K562 (cell line): ENCODE measurements around the gene KRT83. TPM values are rescaled to one million over a fixed set of nuclear protein-coding genes. Genes with fewer than 3 reads are reported as not detected.

Source experiments
- ATAC-seq: fragments of 200-7000 bp; cut with Tn5 transposase; 3 replicates; pipeline ENCODE4 v1.9.1; 2020; ENCODE audit warnings: moderate library complexity
- BruUV-seq: library from RNA; stranded (reverse); fragments of 400-500 nt; replicated peaks from 2 replicates; lab custom pipeline; 2021; lab: Mats Ljungman, UMichigan
- CTCF ChIA-PET: fragments of 300-600 bp; formaldehyde crosslinking; extraction: SDS; loops from one replicate; lab custom pipeline; 2021; ENCODE audit warnings: low intra/inter-chr PET ratio; lab: Yijun Ruan, JAX
- POLR2A ChIA-PET: fragments of 300-600, 350-650 bp; sonication (Branson Sonifier 250); formaldehyde crosslinking; extraction: SDS; loops from one replicate; lab custom pipeline; 2021; ENCODE audit warnings: antibody characterized with exemption, inconsistent platforms; lab: Yijun Ruan, JAX
- DNase-seq, 4 experiments: peaks; one replicate each; pipeline versions ENCODE4 v3.0.0 to v3.0.0-alpha.2; 2011 to 2018; ENCODE audit warnings: low spot score in 3 of 4, mixed read lengths in 3 of 4; ENCODE audit errors: extremely low read depth in 1 of 4
- FAIRE-seq: peaks from 2 replicates; lab custom pipeline; 2011; peaks lifted over from hg19 to GRCh38; lab: Jason Lieb, UNC
- H2AFZ ChIP-seq: 2 replicates; pipeline ENCODE4 v1.6.0; 2011; ENCODE audit warnings: low read depth, low read length, control low read depth, inconsistent platforms
- H3K27ac ChIP-seq: fragments of 200-600 bp; 3 replicates; pipeline ENCODE4 v1.8.0; 2011; ENCODE audit warnings: low read depth, mild to moderate bottlenecking, control low read depth, inconsistent platforms, low read length, moderate library complexity, mixed read lengths; ENCODE audit errors: extremely low read depth
- H3K27me3 ChIP-seq, 2 experiments: fragments of 300-600 bp in 1 of 2; 2 replicates in 1 of 2; 3 replicates in 1 of 2; pipeline versions ENCODE4 v1.6.0 to v1.8.0; 2011; ENCODE audit warnings: inconsistent platforms in 2 of 2, low read length in 2 of 2, mild to moderate bottlenecking in 1 of 2, mixed read lengths in 1 of 2, moderate library complexity in 1 of 2; ENCODE audit not compliant: control insufficient read depth in 2 of 2, insufficient read depth in 2 of 2
- H3K36me3 ChIP-seq: fragments of 300-600 bp; 3 replicates; pipeline ENCODE4 v1.8.0; 2011; ENCODE audit warnings: mild to moderate bottlenecking, low read length, inconsistent platforms; ENCODE audit not compliant: control insufficient read depth, insufficient read depth
- H3K4me1 ChIP-seq, 2 experiments: fragments of 200-600 bp in 1 of 2; replicated peaks in 1 of 2; 2 replicates in 1 of 2; 3 replicates in 1 of 2; pipeline versions ENCODE4 v1.5.1 to v1.8.0; 2011; ENCODE audit warnings: inconsistent platforms in 2 of 2, low read length in 2 of 2, mild to moderate bottlenecking in 1 of 2, mixed read lengths in 1 of 2, moderate library complexity in 1 of 2; ENCODE audit not compliant: control insufficient read depth in 2 of 2, insufficient read depth in 2 of 2
- H3K4me2 ChIP-seq: 2 replicates; pipeline ENCODE4 v1.6.1; 2011; ENCODE audit warnings: low read length, control low read depth, inconsistent platforms, mixed read lengths; ENCODE audit not compliant: insufficient read depth
- H3K4me3 ChIP-seq: fragments of 200-600 bp; sonication (generic), shearing (Covaris generic); 2 replicates; pipeline ENCODE4 v1.5.1; 2016; ENCODE audit warnings: control low read depth, inconsistent platforms
- H3K79me2 ChIP-seq: fragments of 200-600 bp; 3 replicates; pipeline ENCODE4 v1.8.0; 2011; ENCODE audit warnings: low read length, inconsistent platforms; ENCODE audit not compliant: control insufficient read depth, insufficient read depth
- H3K9ac ChIP-seq, 2 experiments: 2 replicates each; pipeline versions ENCODE4 v1.6.0 to v1.6.1; 2011; ENCODE audit warnings: low read depth in 2 of 2, low read length in 2 of 2, control low read depth in 1 of 2, inconsistent platforms in 1 of 2, mild to moderate bottlenecking in 1 of 2, mixed read lengths in 1 of 2; ENCODE audit not compliant: insufficient read depth in 1 of 2
- H3K9me1 ChIP-seq: one replicate; pipeline ENCODE4 v1.6.0; 2011; ENCODE audit warnings: inconsistent platforms, mild to moderate bottlenecking, low read length, moderate library complexity; ENCODE audit not compliant: control insufficient read depth, insufficient read depth
- H3K9me3 ChIP-seq: replicated peaks from 2 replicates; pipeline ENCODE4 v1.5.1; 2011; ENCODE audit warnings: low read depth, low read length, inconsistent platforms; ENCODE audit not compliant: control insufficient read depth, insufficient read depth
- H4K20me1 ChIP-seq: replicated peaks from 2 replicates; pipeline ENCODE4 v1.6.1; 2011; ENCODE audit warnings: low read length, inconsistent platforms, mixed read lengths; ENCODE audit not compliant: control insufficient read depth, insufficient read depth
- BRF1 ChIP-seq: IDR thresholded peaks from 3 replicates; pipeline ENCODE4 v1.6.1; 2011; ENCODE audit warnings: borderline replicate concordance, mild to moderate bottlenecking; ENCODE audit not compliant: insufficient read length; ENCODE audit errors: extremely low read depth
- E2F3 ChIP-seq: fragments of 250-450 bp; sonication (Bioruptor Pico); IDR thresholded peaks from 2 replicates; pipeline ENCODE4 v1.4.0; 2020; ENCODE audit warnings: mild to moderate bottlenecking
- KLF1 ChIP-seq: fragments of 450-650 bp; IDR thresholded peaks from 2 replicates; pipeline ENCODE4 v1.6.1; 2016; ENCODE audit warnings: missing genetic modification characterization, missing compliant biosample characterization
- NR2C2 ChIP-seq, 2 experiments: fragments of 200-800 bp in 1 of 2; sonication (Bioruptor generic) in 1 of 2; sonication (generic) in 1 of 2; formaldehyde crosslinking in 1 of 2; IDR thresholded peaks; 2 replicates each; pipeline versions ENCODE4 v1.6.1 to v1.8.0; 2016 to 2022; ENCODE audit warnings: mild to moderate bottlenecking in 1 of 2, missing compliant biosample characterization in 1 of 2, missing genetic modification characterization in 1 of 2, missing genetic modification reagents in 1 of 2
- RREB1 ChIP-seq: fragments of 250-450 bp; sonication (Bioruptor Pico); IDR thresholded peaks from 2 replicates; pipeline ENCODE4 v1.4.0; 2020
- SETDB1 ChIP-seq: IDR thresholded peaks from one replicate; pipeline ENCODE4 v1.6.1; 2012; ENCODE audit warnings: low read length, control low read depth, inconsistent platforms
- TEAD4 ChIP-seq, 2 experiments: sonication (generic) in 1 of 2; formaldehyde crosslinking in 1 of 2; IDR thresholded peaks; 2 replicates each; pipeline versions ENCODE4 v1.6.1 to v1.8.0; 2012 to 2022; ENCODE audit warnings: borderline replicate concordance in 1 of 2, inconsistent platforms in 1 of 2, low read length in 1 of 2, mild to moderate bottlenecking in 1 of 2, missing genetic modification reagents in 1 of 2
- VEZF1 ChIP-seq: fragments of 200-800 bp; sonication (Bioruptor generic); IDR thresholded peaks from 2 replicates; pipeline ENCODE4 v1.6.1; 2017; ENCODE audit warnings: missing genetic modification characterization, missing compliant biosample characterization
- ZNF76 ChIP-seq: fragments of 250-450 bp; sonication (Bioruptor Pico); IDR thresholded peaks from 2 replicates; pipeline ENCODE4 v1.4.0; 2020; ENCODE audit warnings: mild to moderate bottlenecking, moderate library complexity, borderline replicate concordance
- WGBS: fragments of 100-300 bp; shearing (Covaris generic); methylation state at CpG from one replicate; pipeline ENCODE4 v1.1.6; 2016; ENCODE audit warnings: low coverage, mixed read lengths; ENCODE audit not compliant: insufficient coverage; ENCODE audit errors: missing lambda C conversion rate; 5-methylcytosine and 5-hydroxymethylcytosine counted together
- in situ Hi-C: fragments of 300-500 bp; cut with MboI; formaldehyde crosslinking; loops from 4 replicates; pipeline ENCODE4 v1.15.0; 2018; ENCODE audit warnings: inconsistent platforms, mixed read lengths
- intact Hi-C: fragments of 100-400 bp; cut with micrococcal nuclease; formaldehyde crosslinking; loops from 2 replicates; pipeline ENCODE4 v1.14.2; 2022
- polyA plus RNA-seq, 8 experiments: library from polyadenylated mRNA; depleted of rRNA in 4 of 8; stranded (reverse) in 5 of 8; unstranded in 3 of 8; fragments of >200 nt; fragmentation: Nextera tagmentation in 2 of 8; fragmentation: Illumina TruSeq in 1 of 8; extraction: Ambion mirVana in 2 of 8; extraction: Trizol in 1 of 8; gene quantifications; 2 replicates each; pipeline versions ENCODE4 v1.2.1 to v1.2.3, GENCODE V29; 2011 to 2014; ENCODE audit warnings: inconsistent platforms in 1 of 8, missing spikeins in 1 of 8
- total RNA-seq, 7 experiments: library from RNA; depleted of rRNA in 6 of 7; stranded (reverse); fragments of >200 nt in 6 of 7; fragmentation: Illumina TruSeq in 2 of 7; extraction: Trizol in 2 of 7; gene quantifications; 2 replicates each; pipeline versions ENCODE4 v1.2.1 to v1.2.3, GENCODE V29; 2011 to 2021; ENCODE audit warnings: low replicate concordance in 1 of 7
- TF ChIP-seq, protein P1 (sequence below): fragments of 250-450 bp; sonication (Bioruptor Pico); IDR thresholded peaks from 2 replicates; pipeline ENCODE4 v1.5.0; 2020; ENCODE audit warnings: mild to moderate bottlenecking, borderline replicate concordance

The KRT83 gene
- total and polyA plus RNA-seq, 9 of the 15 experiments (the other 6 are each of a cell fraction or from before 2014, with no cell fraction given) = not detected

DNA sequence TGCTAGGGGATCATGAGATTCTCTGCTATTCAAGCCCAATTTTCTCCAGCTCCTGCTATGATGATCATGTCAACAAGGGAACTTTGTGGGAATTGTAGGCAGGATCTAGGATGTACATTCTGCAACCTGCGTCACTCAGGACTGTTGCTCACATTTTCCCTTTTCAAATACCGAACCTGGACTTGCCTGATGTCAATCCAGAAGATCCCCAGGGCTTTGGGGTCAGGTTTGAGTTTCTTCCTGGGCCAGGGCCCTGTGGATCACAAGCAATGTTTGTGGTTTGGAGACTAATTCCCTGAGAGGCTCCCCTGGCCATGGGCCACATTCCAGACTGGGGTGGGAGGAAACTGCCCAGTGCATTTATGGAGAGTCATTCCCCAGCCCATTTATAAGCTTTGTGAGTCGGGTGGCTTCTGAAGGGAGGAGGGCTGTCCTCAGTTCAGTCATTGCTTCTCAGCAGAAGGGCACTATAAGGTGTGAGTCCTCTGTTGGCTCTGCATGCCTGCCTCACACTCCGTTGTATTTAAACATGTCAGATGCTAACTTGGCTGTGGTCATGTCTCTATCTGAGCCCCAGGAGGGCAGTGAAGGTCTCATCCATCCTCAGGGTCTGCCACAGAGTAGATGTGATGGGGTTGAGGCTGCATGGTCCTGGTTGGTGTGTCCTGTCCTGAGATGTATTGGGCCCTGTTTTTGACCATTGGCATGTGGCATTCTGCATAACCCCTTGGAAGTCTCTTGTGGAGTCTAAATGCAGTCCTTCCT is 40.2 kb downstream of the KRT83 start:
- FAIRE-seq = no peak
- ATAC-seq = no peak; the same call in 1 of the 3 replicates
- peak; percentile 23 for TF ChIP-seq VEZF1 (CRISPR knock-in tag)
- TF ChIP-seq RREB1 (CRISPR knock-in tag) = peak; percentile 51; the same call in 1 of the 2 replicates
- TF ChIP-seq, protein P1, sequence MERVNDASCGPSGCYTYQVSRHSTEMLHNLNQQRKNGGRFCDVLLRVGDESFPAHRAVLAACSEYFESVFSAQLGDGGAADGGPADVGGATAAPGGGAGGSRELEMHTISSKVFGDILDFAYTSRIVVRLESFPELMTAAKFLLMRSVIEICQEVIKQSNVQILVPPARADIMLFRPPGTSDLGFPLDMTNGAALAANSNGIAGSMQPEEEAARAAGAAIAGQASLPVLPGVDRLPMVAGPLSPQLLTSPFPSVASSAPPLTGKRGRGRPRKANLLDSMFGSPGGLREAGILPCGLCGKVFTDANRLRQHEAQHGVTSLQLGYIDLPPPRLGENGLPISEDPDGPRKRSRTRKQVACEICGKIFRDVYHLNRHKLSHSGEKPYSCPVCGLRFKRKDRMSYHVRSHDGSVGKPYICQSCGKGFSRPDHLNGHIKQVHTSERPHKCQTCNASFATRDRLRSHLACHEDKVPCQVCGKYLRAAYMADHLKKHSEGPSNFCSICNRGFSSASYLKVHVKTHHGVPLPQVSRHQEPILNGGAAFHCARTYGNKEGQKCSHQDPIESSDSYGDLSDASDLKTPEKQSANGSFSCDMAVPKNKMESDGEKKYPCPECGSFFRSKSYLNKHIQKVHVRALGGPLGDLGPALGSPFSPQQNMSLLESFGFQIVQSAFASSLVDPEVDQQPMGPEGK (CRISPR knock-in tag) = no peak
- 0 out of 2 replicates have a peak, but pooled peaks have one; percentile 38 for TF ChIP-seq ZNF76
- no peak for TF ChIP-seq BRF1
- TF ChIP-seq TEAD4 (IDR thresholded peaks at IDR 0.05; ENCODE audit: low read length) = peak; percentile 12; the same call in 1 of the 2 replicates
- TF ChIP-seq TEAD4 (CRISPR knock-in tag; IDR thresholded peaks at IDR 0.05; ENCODE audit: borderline replicate concordance) = no peak
- TF ChIP-seq SETDB1 = no peak
- 0 out of 2 replicates have a peak, but pooled peaks have one; percentile 33 for TF ChIP-seq E2F3 (CRISPR knock-in tag)
- TF ChIP-seq KLF1 (tag) = peak; percentile 56
- TF ChIP-seq NR2C2 (CRISPR knock-in tag; IDR thresholded peaks at IDR 0.05) = no peak
- peak; percentile 11; the same call in 1 of the 2 replicates for TF ChIP-seq NR2C2 (tag; IDR thresholded peaks at IDR 0.05)

More for the DNA sequence above, 40.2 kb downstream of the KRT83 start:
- Histone ChIP-seq H3K9me1 (no peaks in the 10 kb centered on the region), H3K4me2 (no peak overlapping the region), H3K79me2 (no peaks in the 10 kb centered on the region), H3K9me3 (no peaks in the 10 kb centered on the region), H3K9ac (no peak overlapping the region), H2AFZ (no peak overlapping the region), H4K20me1 (no peaks in the 10 kb centered on the region; the same call in 1 of the 2 replicates), H3K27ac (no peak overlapping the region), H3K36me3 (no peaks in the 10 kb centered on the region), H3K27me3 (peaks cover 0 to 11% of the 10 kb centered on the region in 2 experiments; a peak in 2 of 5 replicates), H3K4me3 (no peak overlapping the region), H3K4me1 (peaks cover 6 to 22% of the 10 kb centered on the region in 2 experiments; a peak in 4 of 5 replicates)
- in situ Hi-C loops = no loop called here
- intact Hi-C loops = no loop called here
- POLR2A ChIA-PET = interaction anchor here (0.6 to 0.9 kb wide), 3 partner anchors 14 to 297 kb away, joined by 3 read pairs; no protein-coding TSS in a partner anchor
- WGBS = 3% methylated on average over 4 of the region's 4 CpGs
- no peak for DNase-seq
- CTCF ChIA-PET = no interaction called here
- no TSS peak for BruUV-seq
